K562 (cell line): Measurements from ENCODE around the gene CERS6. TPM values are rescaled to one million over a fixed set of nuclear protein-coding genes. Genes with fewer than 3 reads are reported as not detected.

Experiments used
- CEBPG ChIP-seq, 3 experiments: fragments of 200-800 bp in 1 of 3; sonication (Bioruptor generic) in 1 of 3; sonication (generic) in 1 of 3; formaldehyde crosslinking in 1 of 3; IDR thresholded peaks in 2 of 3; conservative IDR thresholded peaks in 1 of 3; 2 replicates each; pipeline versions ENCODE4 v1.6.1 to v1.8.0; 2016 to 2022; ENCODE audit warnings: missing compliant biosample characterization in 2 of 3, missing genetic modification characterization in 2 of 3, mild to moderate bottlenecking in 1 of 3, missing genetic modification reagents in 1 of 3
- CUX1 ChIP-seq: fragments of 200-800 bp; sonication (Bioruptor generic); IDR thresholded peaks from 2 replicates; pipeline ENCODE4 v1.6.1; 2016; ENCODE audit warnings: missing genetic modification characterization, missing compliant biosample characterization
- MTA2 ChIP-seq: fragments of 450-650 bp; IDR thresholded peaks from 2 replicates; pipeline ENCODE4 v1.6.1; 2016; ENCODE audit warnings: low read depth
- MTA3 ChIP-seq: fragments of 450-650 bp; formaldehyde crosslinking; IDR thresholded peaks from 2 replicates; pipeline ENCODE4 v1.6.1; 2017; ENCODE audit warnings: mild to moderate bottlenecking, borderline replicate concordance
- NFIX ChIP-seq: fragments of 250-450 bp; sonication (Bioruptor Pico); IDR thresholded peaks from 2 replicates; pipeline ENCODE4 v1.4.0; 2020; ENCODE audit warnings: low read depth, mild to moderate bottlenecking, moderate library complexity
- PKNOX1 ChIP-seq: fragments of 450-650 bp; IDR thresholded peaks from 2 replicates; pipeline ENCODE4 v1.6.1; 2016
- PML ChIP-seq: IDR thresholded peaks from 2 replicates; pipeline ENCODE4 v1.6.1; 2012; ENCODE audit warnings: low read length, inconsistent platforms
- SIN3A ChIP-seq, 2 experiments: fragments of 150-350 bp in 1 of 2; IDR thresholded peaks; 2 replicates each; pipeline ENCODE4 v1.6.1; 2011 to 2016; ENCODE audit warnings: borderline replicate concordance in 2 of 2, low read depth in 2 of 2, low read length in 2 of 2, mild to moderate bottlenecking in 2 of 2, moderate library complexity in 2 of 2; ENCODE audit not compliant: control insufficient read depth in 1 of 2
- SMAD1 ChIP-seq: fragments of 150-350 bp; IDR thresholded peaks from 2 replicates; pipeline ENCODE4 v1.6.1; 2014; ENCODE audit warnings: low read length, low read depth; ENCODE audit not compliant: partially characterized antibody
- ZFP36 ChIP-seq: fragments of 150-350 bp; IDR thresholded peaks from 2 replicates; pipeline ENCODE4 v1.6.1; 2018; ENCODE audit warnings: low read length, low read depth; ENCODE audit not compliant: partially characterized antibody
- ZNF551 ChIP-seq: fragments of 250-450 bp; sonication (Bioruptor Pico); IDR thresholded peaks from 2 replicates; pipeline ENCODE4 v1.5.0; 2021; ENCODE audit warnings: mild to moderate bottlenecking, moderate library complexity
- ZNF644 ChIP-seq: fragments of 200-800 bp; sonication (Bioruptor generic); IDR thresholded peaks from 2 replicates; pipeline ENCODE4 v1.6.1; 2016; ENCODE audit warnings: low read depth, missing genetic modification characterization, missing compliant biosample characterization
- ZNF830 ChIP-seq: fragments of 250-450 bp; sonication (Bioruptor Pico); IDR thresholded peaks from 2 replicates; pipeline ENCODE4 v1.5.0; 2021; ENCODE audit warnings: mild to moderate bottlenecking
- polyA plus RNA-seq, 8 experiments: library from polyadenylated mRNA; depleted of rRNA in 4 of 8; stranded (reverse) in 5 of 8; unstranded in 3 of 8; fragments of >200 nt; fragmentation: Nextera tagmentation in 2 of 8; fragmentation: Illumina TruSeq in 1 of 8; extraction: Ambion mirVana in 2 of 8; extraction: Trizol in 1 of 8; gene quantifications; 2 replicates each; pipeline versions ENCODE4 v1.2.1 to v1.2.3, GENCODE V29; 2011 to 2014; ENCODE audit warnings: inconsistent platforms in 1 of 8, missing spikeins in 1 of 8
- total RNA-seq, 7 experiments: library from RNA; depleted of rRNA in 6 of 7; stranded (reverse); fragments of >200 nt in 6 of 7; fragmentation: Illumina TruSeq in 2 of 7; extraction: Trizol in 2 of 7; gene quantifications; 2 replicates each; pipeline versions ENCODE4 v1.2.1 to v1.2.3, GENCODE V29; 2011 to 2021; ENCODE audit warnings: low replicate concordance in 1 of 7
- TF ChIP-seq, protein P1 (sequence below): fragments of 250-450 bp; sonication (Bioruptor Pico); IDR thresholded peaks from 2 replicates; pipeline ENCODE4 v1.8.0; 2021; ENCODE audit warnings: moderate library complexity, mild to moderate bottlenecking, inconsistent platforms
- TF ChIP-seq, protein P2 (sequence below): fragments of 450-650 bp; IDR thresholded peaks from 2 replicates; pipeline ENCODE4 v1.6.1; 2016; ENCODE audit warnings: borderline replicate concordance

Gene CERS6
- total and polyA plus RNA-seq, 9 of the 15 experiments (the other 6 are each of a cell fraction or from before 2014, with no cell fraction given): 1.6 to 13.6 (median 11.4) TPM

GRCh38 chr2:168802859-168803725, 347.0 kb downstream of the CERS6 start (continued):
- TF ChIP-seq, protein P1, sequence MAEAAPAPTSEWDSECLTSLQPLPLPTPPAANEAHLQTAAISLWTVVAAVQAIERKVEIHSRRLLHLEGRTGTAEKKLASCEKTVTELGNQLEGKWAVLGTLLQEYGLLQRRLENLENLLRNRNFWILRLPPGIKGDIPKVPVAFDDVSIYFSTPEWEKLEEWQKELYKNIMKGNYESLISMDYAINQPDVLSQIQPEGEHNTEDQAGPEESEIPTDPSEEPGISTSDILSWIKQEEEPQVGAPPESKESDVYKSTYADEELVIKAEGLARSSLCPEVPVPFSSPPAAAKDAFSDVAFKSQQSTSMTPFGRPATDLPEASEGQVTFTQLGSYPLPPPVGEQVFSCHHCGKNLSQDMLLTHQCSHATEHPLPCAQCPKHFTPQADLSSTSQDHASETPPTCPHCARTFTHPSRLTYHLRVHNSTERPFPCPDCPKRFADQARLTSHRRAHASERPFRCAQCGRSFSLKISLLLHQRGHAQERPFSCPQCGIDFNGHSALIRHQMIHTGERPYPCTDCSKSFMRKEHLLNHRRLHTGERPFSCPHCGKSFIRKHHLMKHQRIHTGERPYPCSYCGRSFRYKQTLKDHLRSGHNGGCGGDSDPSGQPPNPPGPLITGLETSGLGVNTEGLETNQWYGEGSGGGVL (CRISPR knock-in tag): no peak
- TF ChIP-seq NFIX (CRISPR knock-in tag) (no peak), SMAD1 (peak; percentile 7), ZFP36 (no peak), PML (no peak; the same call in 1 of the 2 replicates), CEBPG (CRISPR knock-in tag; IDR thresholded peaks at IDR 0.05) (no peak), CEBPG (tag; conservative IDR thresholded peaks at IDR 0.05 in 1 of 2, IDR thresholded peaks at IDR 0.05 in 1 of 2) (peak in 1 of 2 experiments; percentile 8; a peak in 1 of 4 replicates), ZNF830 (CRISPR knock-in tag) (0 out of 2 replicates have a peak, but pooled peaks have one; percentile 40), CUX1 (CRISPR knock-in tag) (peak; percentile 88), PKNOX1 (no peak), SIN3A (IDR thresholded peaks at IDR 0.05; ENCODE audit: borderline replicate concordance in 2 of 2, control insufficient read depth in 1 of 2, low read depth in 2 of 2, low read length in 2 of 2) (no peak), ZNF644 (tag) (peak; percentile 46), ZNF551 (CRISPR knock-in tag) (no peak), MTA3 (no peak), MTA2 (peak; percentile 27; the same call in 1 of the 2 replicates)
- TF ChIP-seq, protein P2, sequence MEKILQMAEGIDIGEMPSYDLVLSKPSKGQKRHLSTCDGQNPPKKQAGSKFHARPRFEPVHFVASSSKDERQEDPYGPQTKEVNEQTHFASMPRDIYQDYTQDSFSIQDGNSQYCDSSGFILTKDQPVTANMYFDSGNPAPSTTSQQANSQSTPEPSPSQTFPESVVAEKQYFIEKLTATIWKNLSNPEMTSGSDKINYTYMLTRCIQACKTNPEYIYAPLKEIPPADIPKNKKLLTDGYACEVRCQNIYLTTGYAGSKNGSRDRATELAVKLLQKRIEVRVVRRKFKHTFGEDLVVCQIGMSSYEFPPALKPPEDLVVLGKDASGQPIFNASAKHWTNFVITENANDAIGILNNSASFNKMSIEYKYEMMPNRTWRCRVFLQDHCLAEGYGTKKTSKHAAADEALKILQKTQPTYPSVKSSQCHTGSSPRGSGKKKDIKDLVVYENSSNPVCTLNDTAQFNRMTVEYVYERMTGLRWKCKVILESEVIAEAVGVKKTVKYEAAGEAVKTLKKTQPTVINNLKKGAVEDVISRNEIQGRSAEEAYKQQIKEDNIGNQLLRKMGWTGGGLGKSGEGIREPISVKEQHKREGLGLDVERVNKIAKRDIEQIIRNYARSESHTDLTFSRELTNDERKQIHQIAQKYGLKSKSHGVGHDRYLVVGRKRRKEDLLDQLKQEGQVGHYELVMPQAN: no peak
